HEK293 (cell line): Measurements from ENCODE around the gene UTS2.

Experiments used
- CTCF ChIA-PET: fragments of 350-600 bp; formaldehyde crosslinking; extraction: SDS; loops from one replicate; lab custom pipeline; 2021; ENCODE audit warnings: antibody characterized with exemption; lab: Yijun Ruan, JAX
- POLR2A ChIA-PET: fragments of 300-600 bp; formaldehyde crosslinking; extraction: SDS; loops from one replicate; lab custom pipeline; 2020; ENCODE audit warnings: antibody characterized with exemption, inconsistent platforms; lab: Yijun Ruan, JAX
- H3K27ac ChIP-seq: fragments of 200-500 bp; sonication (Bioruptor generic); 2 replicates; pipeline ENCODE4 v1.5.1; 2014; ENCODE audit warnings: low read depth, low read length, control low read depth, inconsistent platforms; ENCODE audit errors: extremely low read depth
- H3K36me3 ChIP-seq, 2 experiments: fragments of 200-500 bp in 1 of 2; sonication (Bioruptor generic) in 1 of 2; 1 replicate in 1 of 2; 2 replicates in 1 of 2; pipeline ENCODE4 v1.5.1; 2014 to 2017; ENCODE audit warnings: inconsistent platforms in 2 of 2, low read length in 2 of 2; ENCODE audit not compliant: control insufficient read depth in 2 of 2, insufficient read depth in 1 of 2
- H3K4me1 ChIP-seq: fragments of 200-500 bp; sonication (Bioruptor generic); 2 replicates; pipeline ENCODE4 v1.5.1; 2014; ENCODE audit warnings: mild to moderate bottlenecking, low read length, inconsistent platforms; ENCODE audit not compliant: control insufficient read depth, insufficient read depth
- H3K4me3 ChIP-seq: 2 replicates; pipeline ENCODE4 v1.5.1; 2011; ENCODE audit warnings: low read depth, mild to moderate bottlenecking, control low read depth, low read length, moderate library complexity
- H3K9me3 ChIP-seq: fragments of 200-500 bp; sonication (Bioruptor generic); 2 replicates; pipeline ENCODE4 v1.5.1; 2014; ENCODE audit warnings: low read depth, low read length, inconsistent platforms; ENCODE audit not compliant: control insufficient read depth, insufficient read depth
- AEBP2 ChIP-seq: fragments of 450-650 bp; formaldehyde crosslinking; IDR thresholded peaks from 2 replicates; pipeline ENCODE4 v1.5.1; 2016; ENCODE audit warnings: missing biosample characterization, missing genetic modification characterization, borderline replicate concordance
- EGR2 ChIP-seq: fragments of 450-650 bp; formaldehyde crosslinking; IDR thresholded peaks from 2 replicates; pipeline ENCODE4 v1.5.1; 2016; ENCODE audit warnings: low read depth, missing biosample characterization, missing genetic modification characterization
- PRDM6 ChIP-seq: fragments of 450-650 bp; formaldehyde crosslinking; IDR thresholded peaks from 2 replicates; pipeline ENCODE4 v1.5.1; 2017; ENCODE audit warnings: missing biosample characterization, missing genetic modification characterization
- SCRT1 ChIP-seq: fragments of 450-650 bp; formaldehyde crosslinking; IDR thresholded peaks from 2 replicates; pipeline ENCODE4 v1.5.1; 2016; ENCODE audit warnings: missing biosample characterization, missing genetic modification characterization, borderline replicate concordance
- SCRT2 ChIP-seq: fragments of 450-650 bp; formaldehyde crosslinking; IDR thresholded peaks from 2 replicates; pipeline ENCODE4 v1.5.1; 2016; ENCODE audit warnings: missing biosample characterization, missing genetic modification characterization
- SETDB1 ChIP-seq: IDR thresholded peaks from one replicate; pipeline ENCODE4 v1.6.1; 2017; ENCODE audit warnings: mild to moderate bottlenecking, low read length, moderate library complexity, mixed read lengths; ENCODE audit not compliant: insufficient read length
- TRIM28 ChIP-seq: IDR thresholded peaks from 2 replicates; pipeline ENCODE4 v1.6.1; 2011; ENCODE audit warnings: low read length, control low read depth, borderline replicate concordance
- ZBTB21 ChIP-seq: fragments of 450-650 bp; formaldehyde crosslinking; IDR thresholded peaks from 2 replicates; pipeline ENCODE4 v1.5.1; 2017; ENCODE audit warnings: missing biosample characterization, missing genetic modification characterization
- ZBTB8A ChIP-seq: fragments of 450-650 bp; formaldehyde crosslinking; IDR thresholded peaks from 2 replicates; pipeline ENCODE4 v1.5.1; 2016; ENCODE audit warnings: missing biosample characterization, missing genetic modification characterization
- ZNF121 ChIP-seq: fragments of 450-650 bp; formaldehyde crosslinking; IDR thresholded peaks from 2 replicates; pipeline ENCODE4 v1.5.1; 2016; ENCODE audit warnings: missing biosample characterization, missing genetic modification characterization
- ZNF16 ChIP-seq: fragments of 450-650 bp; formaldehyde crosslinking; IDR thresholded peaks from 2 replicates; pipeline ENCODE4 v1.5.1; 2016; ENCODE audit warnings: low read depth, missing biosample characterization, missing genetic modification characterization
- ZNF266 ChIP-seq: fragments of 450-650 bp; formaldehyde crosslinking; IDR thresholded peaks from 2 replicates; pipeline ENCODE4 v1.5.1; 2016; ENCODE audit warnings: missing biosample characterization, missing genetic modification characterization, low read depth
- ZNF311 ChIP-seq: fragments of 450-650 bp; formaldehyde crosslinking; IDR thresholded peaks from 2 replicates; pipeline ENCODE4 v1.5.1; 2017; ENCODE audit warnings: missing biosample characterization, missing genetic modification characterization, borderline replicate concordance
- ZNF362 ChIP-seq: fragments of 450-650 bp; formaldehyde crosslinking; IDR thresholded peaks from 2 replicates; pipeline ENCODE4 v1.5.1; 2016; ENCODE audit warnings: missing biosample characterization, missing genetic modification characterization
- ZNF366 ChIP-seq: fragments of 450-650 bp; formaldehyde crosslinking; conservative IDR thresholded peaks from 2 replicates; pipeline ENCODE4 v1.5.1; 2016; ENCODE audit warnings: missing biosample characterization, missing genetic modification characterization
- ZNF416 ChIP-seq: fragments of 450-650 bp; formaldehyde crosslinking; IDR thresholded peaks from 2 replicates; pipeline ENCODE4 v1.5.1; 2016; ENCODE audit warnings: missing biosample characterization, missing genetic modification characterization
- ZNF423 ChIP-seq: fragments of 450-650 bp; formaldehyde crosslinking; IDR thresholded peaks from 2 replicates; pipeline ENCODE4 v1.5.1; 2016; ENCODE audit warnings: missing biosample characterization, missing genetic modification characterization
- ZNF48 ChIP-seq: fragments of 450-650 bp; formaldehyde crosslinking; IDR thresholded peaks from 2 replicates; pipeline ENCODE4 v1.5.1; 2016; ENCODE audit warnings: missing biosample characterization, missing genetic modification characterization
- ZNF629 ChIP-seq: fragments of 450-650 bp; formaldehyde crosslinking; IDR thresholded peaks from 2 replicates; pipeline ENCODE4 v1.5.1; 2017; ENCODE audit warnings: missing biosample characterization, missing genetic modification characterization
- ZNF660 ChIP-seq: fragments of 450-650 bp; IDR thresholded peaks from 2 replicates; pipeline ENCODE4 v1.5.1; 2018; ENCODE audit warnings: missing biosample characterization, mild to moderate bottlenecking, missing genetic modification characterization
- ZNF791 ChIP-seq: fragments of 450-650 bp; formaldehyde crosslinking; IDR thresholded peaks from 2 replicates; pipeline ENCODE4 v1.5.1; 2016; ENCODE audit warnings: missing biosample characterization, missing genetic modification characterization
- ZSCAN16 ChIP-seq: fragments of 450-650 bp; formaldehyde crosslinking; IDR thresholded peaks from 2 replicates; pipeline ENCODE4 v1.5.1; 2016; ENCODE audit warnings: missing biosample characterization, missing genetic modification characterization
- ZSCAN5A ChIP-seq: fragments of 450-650 bp; formaldehyde crosslinking; IDR thresholded peaks from 2 replicates; pipeline ENCODE4 v1.5.1; 2016; ENCODE audit warnings: missing biosample characterization, missing genetic modification characterization

Gene UTS2

GRCh38 chr1:7813677-7814373 is 39.0 kb downstream of the UTS2 start (continued):
- TF ChIP-seq AEBP2: no peak
- no peak for TF ChIP-seq ZNF660 (tag by site-specific recombination)
- no peak for TF ChIP-seq ZNF48 (tag by site-specific recombination)
- no peak for TF ChIP-seq ZSCAN16 (tag by site-specific recombination)
- TF ChIP-seq ZNF311 (tag by site-specific recombination): no peak
- no peak for TF ChIP-seq ZNF16
- TF ChIP-seq TRIM28: peak; percentile 81; the same call in 1 of the 2 replicates
- peak; percentile 95 for TF ChIP-seq SETDB1

- Histone ChIP-seq H3K9me3 (no peaks in the 10 kb centered on the region; the same call in 1 of the 2 replicates), H3K36me3 (peaks cover 0 to 12% of the 10 kb centered on the region in 2 experiments; a peak in 1 of 3 replicates), H3K27ac (no peak overlapping the region), H3K4me1 (no peaks in the 10 kb centered on the region), H3K4me3 (no peak overlapping the region)
- POLR2A ChIA-PET: interaction anchor here (1.1 kb wide), 1 partner anchor 22 kb away, joined by 3 read pairs; no protein-coding TSS in a partner anchor
- no peak for TF ChIP-seq ZNF266 (tag by site-specific recombination)
- TF ChIP-seq ZNF121: no peak
- CTCF ChIA-PET: interaction anchor here (1.0 to 1.1 kb wide), 4 partner anchors 10 to 204 kb away, joined by 3 to 5 read pairs (median 3); no protein-coding TSS in a partner anchor
Measured at GRCh38 chr1:7811476-7811875, 41.4 kb downstream of the UTS2 start.

GRCh38 chr1:7810395-7810794 is 42.5 kb downstream of the UTS2 start:
- no peak overlapping the region for H3K4me3 ChIP-seq
- TF ChIP-seq ZNF629 (tag by site-specific recombination) (peak; percentile 50), PRDM6 (tag by site-specific recombination) (no peak)
- CTCF ChIA-PET: interaction anchor here (0.6 to 0.7 kb wide), 5 partner anchors 92 to 1559 kb away, joined by 3 to 5 read pairs (median 4); no protein-coding TSS in a partner anchor
- H3K4me1 ChIP-seq: no peaks in the 10 kb centered on the region
- POLR2A ChIA-PET: no interaction called here
- H3K27ac ChIP-seq: no peak overlapping the region
- H3K9me3 ChIP-seq: no peaks in the 10 kb centered on the region; the same call in 1 of the 2 replicates
- peaks cover 0 to 12% of the 10 kb centered on the region in 2 experiments; a peak in 1 of 3 replicates for H3K36me3 ChIP-seq

- Histone ChIP-seq H3K9me3 (no peaks in the 10 kb centered on the region; the same call in 1 of the 2 replicates), H3K27ac (no peak overlapping the region), H3K36me3 (peaks cover 0 to 12% of the 10 kb centered on the region in 2 experiments; a peak in 1 of 3 replicates), H3K4me3 (no peak overlapping the region), H3K4me1 (no peaks in the 10 kb centered on the region)
- CTCF ChIA-PET: interaction anchor here (0.6 to 0.7 kb wide), 3 partner anchors 93 to 1559 kb away, joined by 3 to 5 read pairs (median 4); no protein-coding TSS in a partner anchor
- POLR2A ChIA-PET: no interaction called here
- no peak for TF ChIP-seq ZNF416
- no peak for TF ChIP-seq ZNF16
- TF ChIP-seq ZNF791 (tag by site-specific recombination): no peak
- no peak for TF ChIP-seq ZNF362 (tag by site-specific recombination)
- TF ChIP-seq SCRT2: no peak
- TF ChIP-seq SCRT1 (tag by site-specific recombination): no peak
- TF ChIP-seq SETDB1: no peak
- no peak for TF ChIP-seq ZBTB8A
- TF ChIP-seq TRIM28: no peak
- no peak for TF ChIP-seq ZNF629 (tag by site-specific recombination)
- no peak for TF ChIP-seq ZBTB21
- TF ChIP-seq ZSCAN5A (tag by site-specific recombination): no peak
- no peak for TF ChIP-seq EGR2 (tag by site-specific recombination)
- no peak for TF ChIP-seq ZNF366
- TF ChIP-seq ZNF423 (tag by site-specific recombination): no peak
Measured at GRCh38 chr1:7809742-7810141, 43.1 kb downstream of the UTS2 start.
